Stimulated activated CD8-positive, alpha-beta memory T cell treated with anti-CD3 and anti-CD28 coated beads, Interleukin-15, amount 100 ng/mL, for 4 hours (primary cell): ENCODE results near the gene WDR53.
"Not testable (repeated sequence)": the region's sequence is repeated elsewhere in the genome, so short reads cannot be mapped to it uniquely, and the experiment has no call there.

Experiments
- DNase-seq, 2 donors: peaks; one replicate each; pipeline ENCODE4 v3.0.0-alpha.2; 2020; ENCODE audit warnings: low read depth in 2 of 2

WDR53 gene

GRCh38 chr3:196517919-196518318 is 50.4 kb downstream of the WDR53 start:
- DNase-seq, result no peak

- no peak for DNase-seq
These were observed 51.1 kb downstream of the WDR53 start for GRCh38 chr3:196517162-196517800.

- DNase-seq, result no peak
These were observed 53.3 kb downstream of the WDR53 start, which contains the start of gene SMCO1 for GRCh38 chr3:196514913-196515621. Gene SMCO1 (minus strand): TSS chr3:196515346. CDS start chr3:196515209, 137 bp downstream.

GRCh38 chr3:196514350-196514716 is 54.0 kb downstream of the WDR53 start:
- no peak for DNase-seq

GRCh38 chr3:196513697-196514349 is 54.5 kb downstream of the WDR53 start:
- DNase-seq, result no peak

GRCh38 chr3:196511646-196512425 is 56.5 kb downstream of the WDR53 start:
- not testable (repeated sequence) for DNase-seq

- DNase-seq, result not testable (repeated sequence)
These were observed 57.2 kb downstream of the WDR53 start for GRCh38 chr3:196511108-196511507.

- DNase-seq, result no peak
These were observed 61.7 kb downstream of the WDR53 start for GRCh38 chr3:196506687-196507086.

- DNase-seq, result no peak
These were observed 63.8 kb downstream of the WDR53 start for GRCh38 chr3:196504556-196504955.
